ENCODE results near the gene ALG12.

- no peak for TF ChIP-seq SPI1 (IDR thresholded peaks at IDR 0.05; ENCODE audit: low read depth, low read length)
- no peak for TF ChIP-seq POLR2A (IDR thresholded peaks at IDR 0.05; ENCODE audit: low read depth, low read length)
These were observed 25.6 kb upstream of the ALG12 start for GRCh38 chr22:49943771-49944398.
